Measurements from ENCODE around the gene NMRK1. TPM values are rescaled to one million over a fixed set of nuclear protein-coding genes. Genes with fewer than 3 reads are reported as not detected.

NMRK1 gene
- total and polyA plus RNA-seq, 2 of the 13 experiments (the other 11 are each of a cell fraction or from before 2014, with no cell fraction given): 9.1 to 12.9 TPM

- TF ChIP-seq SIN3B (IDR thresholded peaks at IDR 0.05; ENCODE audit: low read length) (no peak), MLXIP (CRISPR knock-in tag; IDR thresholded peaks at IDR 0.05; ENCODE audit: borderline replicate concordance) (no peak), ZNF256 (CRISPR knock-in tag; conservative IDR thresholded peaks at IDR 0.05) (peak; percentile 5; the same call in 1 of the 2 replicates), TMF1 (CRISPR knock-in tag; IDR thresholded peaks at IDR 0.05; ENCODE audit: low read depth) (no peak), FOXK2 (IDR thresholded peaks at IDR 0.05) (no peak), ZNF883 (CRISPR knock-in tag; IDR thresholded peaks at IDR 0.05; ENCODE audit: not compliant biosample characterization) (peak; percentile 44), ETS1 (CRISPR knock-in tag; IDR thresholded peaks at IDR 0.05) (no peak), ATM (IDR thresholded peaks at IDR 0.05; ENCODE audit: borderline replicate concordance) (no peak), ZNF281 (CRISPR knock-in tag; IDR thresholded peaks at IDR 0.05; ENCODE audit: borderline replicate concordance) (peak; percentile 13; the same call in 1 of the 2 replicates), EZH2 (conservative IDR thresholded peaks at IDR 0.05; ENCODE audit: low read depth, low read length) (no peak), RBFOX2 (IDR thresholded peaks at IDR 0.05; ENCODE audit: low read depth, low read length) (peak; percentile 81), ZNF513 (CRISPR knock-in tag; conservative IDR thresholded peaks at IDR 0.05) (no peak), GPBP1L1 (CRISPR knock-in tag; IDR thresholded peaks at IDR 0.05) (no peak), ZNF574 (CRISPR knock-in tag; IDR thresholded peaks at IDR 0.05) (peak; percentile 33), U2AF2 (IDR thresholded peaks at IDR 0.05; ENCODE audit: low read depth, low read length) (no peak)
Measured at GRCh38 chr9:75087824-75088645, at the start of gene NMRK1, which contains the start of gene OSTF1 (continued).

All from HepG2 (cell line).